Tongue (tissue), 2 donors: Measurements from ENCODE around the gene PRDM15. TPM values are rescaled to one million over a fixed set of nuclear protein-coding genes. Genes with fewer than 3 reads are reported as not detected.

Source experiments
- DNase-seq: peaks from one replicate; pipeline ENCODE4 v3.0.0-alpha.2; 2015
- total RNA-seq: library from RNA; depleted of rRNA; stranded (reverse); fragments of >200 nt; gene quantifications from one replicate; pipeline ENCODE4 v1.2.3, GENCODE V29; 2014

PRDM15 gene
- total RNA-seq, 1 donor from 2014 or later, result 7.0 TPM

GRCh38 chr21:41907496-41908258 is 28.5 kb upstream of the PRDM15 start:
- no peak for DNase-seq

- no peak for DNase-seq
These were observed 27.6 kb upstream of the PRDM15 start for GRCh38 chr21:41906770-41907169.

DNA sequence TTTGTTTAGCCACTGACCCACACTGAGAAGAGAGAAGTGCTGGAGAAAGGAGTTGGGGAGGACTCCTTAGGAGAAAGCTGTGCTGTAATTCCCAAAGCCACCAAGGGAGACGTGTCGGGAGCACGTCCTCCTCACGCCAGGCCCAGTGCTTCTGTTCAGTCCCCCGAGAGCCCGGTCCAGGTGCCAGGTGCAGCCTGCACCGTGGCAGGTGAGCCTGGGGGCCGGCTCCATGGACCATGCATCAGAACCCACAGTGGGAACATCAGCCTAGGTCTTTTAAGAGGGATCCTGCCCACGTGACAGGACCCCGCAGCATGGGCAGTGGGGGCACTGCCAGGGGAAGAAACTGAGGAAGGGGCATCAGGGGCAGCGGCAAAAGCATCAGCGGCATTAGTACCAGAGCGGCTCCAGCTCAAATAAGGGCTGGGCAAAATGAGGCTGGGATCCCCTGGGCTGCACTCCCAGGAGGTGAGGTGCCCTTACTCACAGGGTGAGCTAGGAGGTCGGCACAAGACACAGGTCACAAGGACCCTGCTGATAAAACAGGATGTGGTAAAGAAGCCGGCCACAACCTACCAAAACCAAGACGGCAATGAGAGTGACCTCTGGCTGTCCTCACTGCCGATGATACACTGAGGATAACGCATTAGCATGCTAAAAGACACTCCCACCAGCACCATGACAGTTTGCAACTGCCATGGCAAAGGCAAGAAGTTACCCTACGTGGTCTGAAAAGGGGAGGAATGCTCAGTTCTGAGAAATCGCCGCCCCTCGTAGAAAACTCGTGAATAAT is 24.6 kb upstream of the PRDM15 start:
- DNase-seq, result no peak

DNA sequence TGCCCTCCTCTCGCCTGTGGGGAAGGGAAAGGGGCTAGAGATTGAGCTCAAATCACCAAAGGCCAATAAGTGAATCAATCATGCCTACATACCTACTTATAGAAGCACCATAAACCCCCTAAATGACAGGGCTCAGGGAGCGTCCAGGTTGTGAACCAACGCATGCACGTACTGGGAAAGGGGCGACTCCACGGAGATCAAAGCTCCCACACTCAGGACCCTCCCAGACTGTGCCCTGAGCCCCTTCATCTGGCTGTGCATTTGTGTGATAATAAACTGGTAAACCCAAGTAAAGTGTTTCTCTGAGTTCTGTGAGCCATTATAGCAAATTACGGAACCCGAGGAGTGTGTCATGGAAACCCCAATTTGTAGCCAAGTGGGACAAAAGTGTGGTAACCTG is 23.8 kb upstream of the PRDM15 start:
- DNase-seq, result no peak

- DNase-seq, result no peak
These were observed 22.6 kb upstream of the PRDM15 start for GRCh38 chr21:41901782-41902181.

- DNase-seq, result no peak
These were observed 22.0 kb upstream of the PRDM15 start for GRCh38 chr21:41901099-41901498.

DNA sequence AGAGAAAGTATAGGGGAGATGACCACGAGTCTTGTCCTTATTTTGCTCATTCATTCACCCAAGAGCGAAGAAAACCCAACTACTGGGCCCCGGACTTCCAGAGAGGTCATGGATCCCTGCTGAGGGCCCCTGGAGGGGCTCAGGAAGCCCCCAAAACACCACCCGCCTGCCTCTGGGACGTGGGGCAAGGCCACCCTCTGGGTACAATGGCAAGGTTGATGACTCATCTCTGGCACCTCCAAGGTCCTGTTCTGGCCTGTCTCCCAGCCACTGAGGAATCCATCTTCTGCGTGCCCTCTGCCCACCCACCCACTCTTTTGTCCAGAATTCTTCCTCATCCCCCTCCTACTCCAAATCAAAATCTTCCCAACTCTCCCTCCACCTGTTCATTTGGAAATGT is 21.3 kb upstream of the PRDM15 start:
- no peak for DNase-seq

- DNase-seq, result no peak
These were observed 20.5 kb upstream of the PRDM15 start for GRCh38 chr21:41899426-41900202.

- DNase-seq, result no peak
These were observed 19.9 kb upstream of the PRDM15 start for GRCh38 chr21:41898998-41899397.

DNA sequence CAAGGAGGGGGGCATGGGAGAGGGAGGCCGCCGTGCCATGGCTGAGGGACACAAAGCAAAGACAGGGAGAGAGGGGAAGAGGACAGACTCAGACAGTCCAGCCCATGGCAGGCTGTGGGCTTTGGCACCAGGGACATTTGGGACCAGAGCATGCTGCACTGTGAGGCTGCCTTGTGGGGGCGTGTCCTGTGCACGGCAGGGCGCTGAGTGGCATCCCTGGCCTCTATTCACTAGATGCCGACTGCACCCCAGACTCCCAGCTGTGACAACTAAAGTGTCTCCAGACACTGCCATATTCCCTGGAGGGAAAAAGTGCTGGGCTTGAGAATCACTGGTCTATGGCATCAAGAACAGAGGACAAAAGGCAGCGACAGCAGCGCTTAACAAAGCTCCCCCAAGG is 18.6 kb upstream of the PRDM15 start:
- DNase-seq, result no peak

- no peak for DNase-seq
These were observed 18.0 kb upstream of the PRDM15 start for GRCh38 chr21:41897047-41897669.

- DNase-seq, result no peak
These were observed 16.7 kb upstream of the PRDM15 start for GRCh38 chr21:41895643-41896493.

GRCh38 chr21:41894922-41895557 is 15.9 kb upstream of the PRDM15 start:
- no peak for DNase-seq

- DNase-seq, result no peak
These were observed 15.4 kb upstream of the PRDM15 start for GRCh38 chr21:41894511-41894910.

GRCh38 chr21:41892726-41893125 is 13.6 kb upstream of the PRDM15 start:
- no peak for DNase-seq

GRCh38 chr21:41891132-41891531 is 12.0 kb upstream of the PRDM15 start:
- no peak for DNase-seq

GRCh38 chr21:41890355-41890754 is 11.2 kb upstream of the PRDM15 start:
- DNase-seq, result no peak

DNA sequence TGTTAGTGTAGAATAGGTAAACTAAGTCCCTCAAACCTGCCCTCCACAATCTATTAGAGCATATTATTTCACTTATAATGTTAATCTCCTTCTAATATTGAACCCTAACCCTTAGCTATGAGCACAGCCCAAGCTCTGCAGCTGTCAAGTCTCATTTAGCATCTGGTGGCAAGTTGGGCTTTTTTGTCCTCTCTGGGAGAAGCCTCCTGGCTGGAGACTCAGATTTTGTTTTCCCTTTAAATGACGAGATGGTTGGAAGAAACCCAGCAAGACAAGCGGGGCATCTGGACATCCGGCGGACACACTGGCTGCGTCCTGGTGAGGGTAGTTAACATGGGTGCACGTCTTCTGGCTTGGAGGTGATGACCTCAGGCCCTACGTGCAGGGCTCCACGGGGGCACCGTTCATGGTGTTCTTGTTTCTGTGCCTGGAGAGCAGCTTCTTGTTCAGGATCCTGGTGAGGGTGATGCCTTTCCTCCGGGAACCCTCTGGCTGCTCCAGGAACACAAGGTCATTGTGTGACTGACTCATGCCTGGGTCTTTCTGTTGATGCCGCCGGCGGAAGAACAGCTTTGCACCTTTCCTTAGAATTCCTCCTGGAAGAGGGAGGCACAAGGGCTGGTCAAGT is 9.7 kb upstream of the PRDM15 start:
- DNase-seq, result no peak

DNA sequence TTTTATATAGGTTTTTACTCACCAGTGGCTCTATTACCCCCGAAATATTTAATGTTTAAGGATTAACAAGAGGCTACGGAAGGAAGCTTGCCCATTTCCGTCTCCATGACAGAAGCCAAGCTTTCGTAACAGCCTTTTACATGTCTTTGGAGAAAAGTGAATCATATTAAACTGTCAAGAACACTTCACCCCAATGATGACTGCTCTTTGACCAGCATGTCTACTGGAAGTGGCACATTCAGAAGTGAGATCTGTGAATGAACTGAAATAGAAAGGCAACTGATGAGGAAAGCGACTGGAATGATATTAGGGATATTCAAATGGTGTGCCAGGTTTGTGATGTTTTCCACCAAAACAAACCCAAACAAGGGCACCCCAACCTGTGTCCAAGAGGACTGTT is 8.5 kb upstream of the PRDM15 start:
- DNase-seq, result no peak

- DNase-seq, result no peak
These were observed 7.2 kb upstream of the PRDM15 start for GRCh38 chr21:41886328-41886727.
